GM19438 (cell line): Measurements from ENCODE around the gene TGFBR3.

Experiments
- ATAC-seq: cut with Tn5 transposase; IDR thresholded peaks from one replicate; pipeline ENCODE4 v1.9.1; 2021; ENCODE audit warnings: low read depth; ENCODE audit not compliant: unreplicated experiment

TGFBR3 gene

DNA sequence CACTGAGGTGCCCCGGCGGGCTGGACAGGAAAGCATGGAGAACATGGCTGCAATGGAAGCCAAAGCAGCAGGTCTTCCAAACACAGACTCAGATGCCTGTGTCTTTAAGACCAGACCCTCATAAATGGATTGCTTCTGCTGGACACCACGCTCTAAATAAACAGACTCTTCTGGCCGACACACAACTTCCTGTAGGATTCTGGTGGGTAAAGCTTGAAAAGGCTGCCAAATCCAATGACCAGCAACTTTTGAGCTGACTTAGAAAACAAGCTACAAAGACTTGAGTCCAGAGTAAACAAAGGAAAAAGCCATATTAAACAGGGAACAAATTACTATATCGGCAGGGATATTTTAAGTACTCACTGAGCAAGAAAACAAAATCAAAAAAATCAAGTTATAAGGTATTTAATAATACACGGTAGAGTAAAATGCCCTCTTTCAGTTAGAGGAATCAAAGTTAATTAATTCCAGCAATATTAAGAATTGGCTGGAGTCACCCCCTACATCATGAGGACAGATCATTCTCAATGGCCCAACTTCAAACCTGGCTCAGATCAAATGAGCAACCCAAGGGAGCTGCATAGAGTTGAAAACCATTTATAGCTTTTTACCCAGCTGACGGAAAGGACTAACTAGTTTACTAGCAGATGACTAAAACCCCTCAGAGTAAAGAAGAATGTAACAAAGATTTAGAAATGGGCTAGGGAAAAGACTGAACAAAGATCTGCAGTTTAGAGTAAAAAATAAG, 102.4 kb downstream of the TGFBR3 start:
- no peak for ATAC-seq

GRCh38 chr1:91781901-91782622, 103.9 kb downstream of the TGFBR3 start:
- no peak for ATAC-seq

DNA sequence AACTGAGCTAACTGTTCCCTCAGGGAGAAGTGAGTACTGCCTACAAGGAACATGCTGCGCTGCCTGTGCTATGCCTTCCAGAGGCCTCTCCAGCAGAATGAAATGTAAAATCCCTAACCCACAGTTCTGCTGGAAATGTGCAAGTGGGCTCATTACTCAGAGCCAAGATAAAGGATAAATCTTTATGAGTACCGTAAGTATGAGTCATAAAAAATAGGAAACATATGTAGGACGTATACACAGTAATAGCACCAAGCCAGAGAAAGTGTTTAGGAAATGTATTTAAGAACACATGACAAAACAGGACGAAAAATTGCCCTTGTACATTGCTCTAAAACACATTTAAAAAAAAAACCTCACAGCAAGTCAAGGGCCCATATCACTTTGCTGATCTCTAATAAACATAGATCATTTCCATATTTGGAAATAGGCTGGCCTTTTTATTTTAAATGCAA, 104.6 kb downstream of the TGFBR3 start:
- ATAC-seq: no peak

GRCh38 chr1:91779548-91780021, 106.4 kb downstream of the TGFBR3 start:
- ATAC-seq: no peak

DNA sequence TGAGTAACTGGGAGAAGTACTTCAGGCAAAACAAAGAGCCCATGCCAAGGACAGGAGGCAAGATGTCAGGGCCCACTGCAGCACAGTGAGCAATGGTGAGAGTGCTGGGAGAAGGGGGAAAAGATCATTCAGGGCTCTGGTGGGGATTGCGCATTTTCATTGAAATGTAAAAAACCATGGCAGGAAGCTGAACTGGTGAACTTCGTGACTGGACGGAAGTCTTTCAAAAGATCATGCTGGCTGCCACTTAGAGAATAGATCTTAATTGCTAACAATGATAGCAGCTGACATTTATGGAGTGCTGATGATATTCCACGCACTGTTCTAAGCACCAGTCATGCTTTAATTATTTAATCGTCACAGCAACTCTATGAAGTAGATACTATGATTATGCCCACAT, 107.0 kb downstream of the TGFBR3 start:
- no peak for ATAC-seq

DNA sequence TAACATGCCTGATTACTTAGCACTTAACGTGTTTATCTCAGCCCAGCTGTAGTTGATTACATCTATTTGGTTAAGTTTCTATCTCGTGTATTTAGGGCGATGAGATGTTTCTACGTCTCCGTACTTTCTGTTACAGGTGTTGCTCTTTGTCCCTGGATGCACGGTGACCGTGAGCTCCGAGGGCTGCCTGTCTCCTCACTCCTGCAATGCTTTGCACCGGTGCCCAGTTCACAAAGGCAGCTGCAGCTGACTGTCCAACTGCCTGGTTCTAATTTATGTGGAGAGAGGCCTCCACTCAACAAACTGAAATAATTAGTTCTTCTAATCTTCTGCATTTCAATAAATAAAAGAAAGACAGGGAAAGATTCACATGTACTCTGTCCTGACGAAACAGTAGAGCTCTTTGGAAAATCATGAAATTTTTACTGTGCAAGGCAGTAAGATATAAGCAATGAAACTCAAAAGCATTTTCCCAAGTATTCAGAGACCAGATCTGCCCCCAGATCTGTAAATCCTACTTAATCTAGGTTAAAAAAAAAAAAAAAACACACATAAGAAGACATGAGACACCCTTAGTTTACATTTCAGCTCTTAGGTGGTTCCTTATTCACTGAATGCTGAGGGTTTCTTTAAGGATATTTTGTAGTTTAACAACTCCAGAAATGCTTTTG, 108.2 kb downstream of the TGFBR3 start:
- no peak for ATAC-seq

DNA sequence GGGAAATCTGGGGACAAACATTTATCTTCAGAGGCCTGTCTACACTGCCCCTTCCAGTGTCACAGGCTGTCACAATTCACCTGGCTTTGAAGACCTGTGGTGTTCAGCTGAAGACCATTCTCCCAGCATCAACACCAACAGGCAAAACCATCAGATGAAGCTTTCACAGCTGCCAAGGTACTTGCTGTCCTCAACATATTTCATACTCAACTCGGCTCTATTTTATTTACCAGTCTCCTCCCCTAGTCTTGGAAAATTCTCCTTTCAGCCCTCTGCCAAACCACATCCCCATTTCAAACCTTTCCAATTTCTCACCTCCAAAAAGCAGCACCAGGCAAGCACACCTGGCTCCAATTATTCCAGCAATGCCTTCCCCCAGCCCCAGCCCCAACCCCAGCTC, 108.8 kb downstream of the TGFBR3 start:
- ATAC-seq: no peak

DNA sequence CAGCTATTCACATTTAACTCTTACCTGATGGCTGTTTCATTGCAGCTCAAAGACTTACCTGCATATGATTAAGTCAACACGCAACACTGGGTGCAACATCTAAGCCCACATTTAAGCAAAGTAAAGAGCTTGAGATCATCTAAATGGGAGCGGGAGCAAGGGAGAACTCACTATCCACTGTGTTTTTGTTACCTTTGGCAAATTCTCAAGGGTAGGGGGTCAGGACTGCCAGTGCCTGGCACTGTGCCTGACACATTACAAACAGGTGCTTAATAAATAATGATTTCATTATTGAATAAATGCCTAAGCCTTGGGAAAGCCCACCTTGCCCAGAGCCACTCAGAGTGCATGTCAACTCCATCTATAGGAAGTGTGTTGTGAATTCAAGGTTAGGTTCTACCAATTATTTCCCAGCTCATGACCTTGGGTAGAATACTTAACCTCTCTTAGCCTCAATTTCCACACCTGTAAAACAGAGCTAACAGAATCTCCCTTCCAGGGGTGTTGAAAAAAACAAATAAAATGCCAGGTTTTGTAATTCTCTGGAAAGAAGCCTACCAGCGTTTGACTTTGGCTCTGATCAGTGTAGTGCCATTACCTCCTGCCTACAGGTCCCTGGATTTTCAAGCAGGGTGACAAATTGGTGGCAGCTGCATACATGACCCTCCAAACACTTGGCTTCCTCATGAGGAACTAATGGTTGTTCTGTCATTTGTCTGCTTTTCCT, 109.7 kb downstream of the TGFBR3 start:
- no peak for ATAC-seq

DNA sequence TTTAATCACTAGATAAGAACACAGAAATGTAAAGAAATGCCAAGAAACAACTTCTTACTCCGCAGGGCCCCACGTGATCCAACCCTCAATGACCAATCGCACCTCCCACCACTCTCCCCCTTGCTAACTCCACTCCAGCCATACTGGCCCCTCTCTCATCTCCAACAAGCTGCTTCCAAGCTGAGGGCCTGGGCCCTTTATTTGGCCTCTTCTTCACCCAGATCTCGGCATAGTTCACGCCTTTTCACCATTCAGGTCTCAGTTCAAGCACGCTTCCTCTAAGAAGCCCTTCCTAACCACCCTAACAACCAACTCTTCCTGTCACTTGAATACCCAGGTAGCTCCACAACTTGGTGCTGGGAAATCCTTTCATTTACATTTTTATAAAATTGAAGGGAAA, 110.7 kb downstream of the TGFBR3 start:
- no peak for ATAC-seq

DNA sequence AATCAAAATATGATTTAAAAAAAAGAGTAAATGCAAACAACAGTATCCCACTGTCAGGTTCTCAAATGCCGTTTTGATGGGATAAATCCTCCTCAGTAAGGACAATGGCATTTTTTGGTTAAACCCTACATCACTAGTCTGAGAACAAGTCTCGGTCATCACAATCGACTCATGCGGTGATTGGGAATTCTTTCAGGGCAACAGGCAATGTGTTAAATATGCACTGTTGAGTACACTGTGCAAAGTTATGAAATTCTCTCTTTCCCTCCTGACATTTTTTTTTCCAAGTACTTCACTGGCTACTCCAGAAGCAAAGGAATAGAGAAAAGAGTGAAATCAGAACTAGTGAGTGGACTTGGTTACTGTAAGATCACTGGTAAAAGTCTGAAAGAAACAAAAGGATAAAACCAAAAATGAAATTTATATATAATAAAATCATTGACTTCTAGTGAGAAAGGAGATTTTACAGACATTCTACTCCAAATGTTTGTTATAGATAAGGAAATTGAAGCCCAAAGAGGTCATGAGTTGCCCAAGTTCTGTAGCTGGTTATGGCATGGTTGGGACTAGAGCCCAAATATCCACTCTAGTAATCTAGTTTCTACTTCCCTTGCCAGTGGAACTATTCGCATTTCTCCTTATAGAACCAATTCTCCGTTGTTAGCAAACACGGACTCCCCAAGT, 111.3 kb downstream of the TGFBR3 start:
- ATAC-seq: no peak

GRCh38 chr1:91771717-91772116, 114.2 kb downstream of the TGFBR3 start:
- ATAC-seq: no peak

DNA sequence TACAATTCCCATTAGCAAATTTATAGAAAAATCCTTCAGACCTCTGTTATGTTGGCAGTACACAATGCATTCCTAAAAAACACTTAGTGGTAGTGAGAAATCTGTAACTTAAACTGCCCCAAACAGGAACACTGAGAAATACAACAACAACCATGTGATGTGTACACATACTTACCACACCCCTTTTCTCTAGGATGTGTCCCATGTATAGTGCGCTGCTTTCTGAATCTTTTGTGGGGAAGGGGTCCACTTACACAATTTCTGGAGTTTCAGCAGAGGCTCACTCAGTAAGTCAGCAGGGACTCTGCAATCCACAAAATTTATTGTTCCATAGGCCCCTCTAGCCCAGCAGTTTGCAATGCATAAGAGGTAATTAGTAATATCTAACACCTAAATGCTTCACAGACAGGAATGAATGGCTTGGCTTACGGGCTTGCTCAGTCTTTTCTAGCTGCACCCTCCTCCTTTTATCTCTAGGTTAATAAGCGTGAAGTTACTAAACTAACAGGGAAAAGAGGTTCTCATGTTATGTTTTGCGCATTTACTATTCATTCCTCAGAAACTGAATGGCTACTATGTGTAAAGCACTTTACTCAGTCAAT, 115.2 kb downstream of the TGFBR3 start:
- ATAC-seq: no peak

DNA sequence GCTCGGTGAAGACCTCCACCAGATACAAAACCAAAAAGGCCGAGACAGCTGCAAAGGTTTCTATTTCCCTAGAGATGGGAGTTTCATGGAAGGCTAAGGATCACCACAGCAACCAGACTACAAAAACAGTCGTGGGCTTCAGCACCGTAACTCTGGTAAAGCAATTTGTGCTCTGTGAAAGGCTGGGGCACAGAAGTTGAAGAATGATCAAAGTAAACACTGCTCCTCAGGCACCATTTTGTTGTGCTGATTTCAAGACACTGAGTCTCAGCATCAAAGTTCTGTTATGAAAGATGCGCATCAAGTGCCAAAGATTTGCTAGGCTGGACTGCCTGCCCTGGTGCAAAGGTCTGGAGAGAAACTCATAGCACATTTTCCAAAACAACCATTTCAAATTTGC, 116.2 kb downstream of the TGFBR3 start:
- no peak for ATAC-seq

DNA sequence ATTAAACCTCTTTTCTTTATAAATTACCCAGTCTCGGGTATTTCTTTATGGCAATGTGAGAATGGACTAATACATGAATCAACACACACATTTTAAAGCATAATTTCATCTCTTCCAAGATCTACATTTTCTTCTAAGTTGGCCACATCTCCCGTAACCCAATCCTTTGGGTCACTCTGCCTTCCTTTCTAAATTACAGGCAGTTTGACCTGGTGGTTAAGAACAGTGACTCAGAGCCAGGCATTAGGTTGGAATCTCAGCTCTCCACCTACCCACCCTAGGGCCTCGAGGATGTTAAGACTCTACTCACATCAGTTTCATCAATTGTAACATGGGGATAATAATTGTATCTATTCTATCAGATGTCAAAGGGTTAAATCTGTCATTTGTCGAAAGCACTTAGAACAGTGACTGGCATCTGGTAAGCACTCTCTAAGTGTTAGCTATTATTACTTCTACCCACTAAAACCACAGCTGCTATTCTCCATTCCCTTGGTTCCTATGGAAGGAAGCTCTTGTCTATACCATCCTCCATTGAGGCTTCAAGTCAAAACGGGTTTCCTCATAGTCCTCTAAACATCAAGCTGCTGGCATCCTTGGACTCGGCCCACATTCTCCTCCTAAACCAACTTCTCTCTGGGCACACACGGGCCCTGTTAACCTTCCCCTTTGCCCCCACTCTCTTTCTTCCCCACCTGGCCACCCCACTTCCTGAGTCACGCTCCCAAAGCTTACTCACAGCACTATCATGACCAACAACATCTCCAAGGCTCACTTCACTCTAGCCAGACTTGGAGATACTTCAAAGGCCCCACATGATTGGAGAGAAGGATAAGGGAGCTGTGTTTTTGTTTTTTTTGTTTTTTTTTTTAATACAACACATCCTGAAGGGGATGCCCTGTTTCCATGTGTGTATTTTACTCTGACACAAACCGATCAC, 116.9 kb downstream of the TGFBR3 start:
- no peak for ATAC-seq

DNA sequence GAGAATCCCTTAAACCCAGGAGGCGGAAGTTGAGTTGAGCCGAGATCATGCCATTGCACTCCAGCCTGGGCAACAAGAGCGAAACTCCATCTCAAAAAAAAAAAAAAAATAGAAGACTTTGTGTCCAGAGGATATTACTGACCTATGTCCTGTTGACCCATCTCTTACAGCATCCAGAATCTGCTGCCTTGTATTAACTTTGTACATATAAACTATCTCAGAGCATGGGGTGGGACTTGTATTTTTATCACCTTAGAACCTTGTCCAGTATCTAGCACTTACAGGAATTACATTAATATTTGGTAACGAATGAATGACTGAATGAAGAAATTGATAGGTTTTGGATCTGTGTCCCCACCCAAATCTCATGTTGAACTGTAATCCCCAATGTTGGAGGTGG, 117.8 kb downstream of the TGFBR3 start:
- no peak for ATAC-seq

DNA sequence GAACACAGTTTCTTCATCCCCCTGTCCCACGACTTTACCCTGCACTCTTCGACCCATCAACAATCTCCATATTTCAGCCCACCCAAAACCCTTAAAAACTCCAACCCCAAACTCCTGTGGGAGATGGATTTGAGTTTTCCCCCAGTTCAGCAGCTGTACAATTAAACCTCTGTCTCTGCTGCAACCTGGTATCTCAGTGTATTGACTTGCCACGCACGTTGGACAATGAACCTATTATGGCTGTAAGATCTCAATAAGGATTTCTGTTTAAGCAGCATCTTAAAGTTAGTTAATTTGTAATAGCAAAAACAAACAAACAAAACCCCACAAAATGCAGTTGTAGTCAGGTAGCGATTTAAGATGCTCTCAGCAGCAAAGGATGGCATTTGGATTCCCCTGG, 119.1 kb downstream of the TGFBR3 start:
- ATAC-seq: no peak

DNA sequence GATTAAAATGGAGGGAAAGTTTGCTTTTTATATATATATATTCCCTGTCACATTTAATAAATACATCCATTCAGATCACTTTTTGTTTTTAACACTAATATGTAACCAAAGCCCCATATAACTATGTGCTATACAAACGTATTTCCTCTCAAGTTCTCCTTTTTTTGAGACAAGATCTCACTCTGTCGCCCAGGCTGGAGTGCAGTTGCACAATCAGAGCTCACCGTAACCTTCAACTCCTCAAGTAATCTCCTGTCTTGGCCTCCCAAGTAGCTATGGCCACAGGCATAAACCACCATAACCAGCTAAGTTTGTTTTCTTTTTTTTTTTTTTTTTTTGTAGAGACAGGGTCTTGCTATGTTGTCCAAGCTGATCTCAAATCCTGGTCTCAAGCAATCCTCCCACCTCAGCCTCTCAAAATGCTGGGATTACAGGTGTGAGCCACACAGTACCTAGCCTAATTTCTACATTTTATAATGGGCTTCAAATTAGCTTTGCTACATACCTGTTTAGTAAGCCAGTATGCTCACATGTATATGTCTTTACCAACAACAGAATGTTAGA, 120.0 kb downstream of the TGFBR3 start:
- no peak for ATAC-seq

GRCh38 chr1:91765293-91765692, 120.7 kb downstream of the TGFBR3 start:
- no peak for ATAC-seq
